ENCODE results near the gene SSH3.
A peak's percentile ranks its signal among the peaks of the same experiment; 100 is the strongest.

The SSH3 gene

GRCh38 chr11:67345920-67346819, 42.8 kb downstream of the SSH3 start:
- DNase-seq: no peak

DNA sequence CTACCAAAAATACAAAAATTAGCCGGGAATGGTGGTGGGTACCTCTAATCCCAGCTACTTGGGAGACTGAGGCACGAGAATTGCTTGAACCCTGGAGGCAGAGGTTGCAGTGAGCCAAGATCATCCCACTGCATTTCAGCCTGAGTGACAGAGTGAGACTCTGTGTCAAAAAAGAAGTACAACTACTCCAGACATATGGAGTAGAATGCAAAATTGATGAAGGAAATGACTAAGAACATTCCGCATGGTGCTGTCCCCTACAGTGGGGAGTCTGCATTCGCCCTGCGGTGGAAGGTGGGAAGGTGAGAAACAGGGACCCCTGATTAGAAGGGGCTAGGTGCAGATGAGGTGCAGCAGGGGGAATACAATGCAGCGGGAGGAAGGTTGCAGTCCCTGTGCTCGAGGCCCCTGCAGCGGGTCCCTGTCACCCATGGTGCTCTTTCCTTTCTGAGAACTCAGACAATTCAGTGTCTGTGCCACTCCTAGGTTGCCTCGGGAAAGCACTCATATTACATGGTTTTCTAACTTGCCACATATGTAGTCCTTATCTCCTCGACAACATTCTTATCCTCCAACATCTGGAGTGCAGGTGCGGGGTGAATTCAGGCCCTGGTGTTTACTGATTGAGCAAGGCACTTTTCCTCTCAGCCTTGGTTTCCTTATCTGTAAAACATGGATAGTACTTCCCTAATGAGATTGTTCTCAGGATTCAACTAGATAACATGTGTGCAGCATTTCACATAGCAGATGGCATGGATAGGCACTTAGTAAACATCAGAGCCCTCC, 44.8 kb downstream of the SSH3 start:
- DNase-seq: no peak

DNA sequence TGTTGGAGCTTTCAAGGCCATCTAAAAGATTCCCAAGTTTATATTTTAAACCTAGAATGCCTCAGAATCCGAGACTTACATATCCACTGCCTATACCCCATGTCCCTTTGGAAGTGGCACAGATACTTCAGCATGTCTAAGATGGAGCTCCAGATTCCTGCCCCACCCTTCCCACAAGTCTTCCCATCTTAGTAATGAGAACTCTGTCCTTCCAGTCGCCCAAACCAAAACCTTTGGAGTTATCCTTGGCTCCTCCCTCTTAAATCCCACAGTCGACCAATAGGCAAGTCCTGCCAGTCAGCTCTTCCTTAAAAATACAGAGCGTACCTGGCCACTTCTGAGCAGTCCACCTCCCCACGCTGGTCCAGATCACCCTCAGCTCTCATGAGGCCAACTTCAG, 45.7 kb downstream of the SSH3 start:
- no peak for DNase-seq

DNA sequence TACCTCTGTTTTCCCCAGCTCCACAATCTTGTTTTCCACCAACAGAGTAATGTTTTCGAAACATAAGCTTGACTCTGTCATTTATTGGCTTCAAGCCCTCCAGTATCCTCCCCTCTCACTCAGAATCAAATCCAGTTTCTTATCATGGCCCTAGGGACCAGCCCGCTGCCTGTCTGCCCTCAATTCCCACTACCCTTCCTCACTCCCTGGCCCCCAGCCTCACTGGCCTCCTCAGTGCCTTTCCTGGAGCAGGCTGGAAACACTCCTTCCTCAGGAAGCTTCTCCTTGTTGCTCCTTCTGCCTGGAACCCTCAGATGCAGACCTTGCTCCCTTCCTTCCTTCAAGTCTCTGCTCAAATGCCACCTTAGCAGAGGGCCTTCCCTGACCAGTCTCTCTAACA, 46.1 kb downstream of the SSH3 start:
- DNase-seq: no peak

GRCh38 chr11:67349928-67350465, 46.7 kb downstream of the SSH3 start:
- no peak for DNase-seq

- DNase-seq: peak; percentile 48
Observed at GRCh38 chr11:67351275-67352005, 48.1 kb downstream of the SSH3 start.

DNA sequence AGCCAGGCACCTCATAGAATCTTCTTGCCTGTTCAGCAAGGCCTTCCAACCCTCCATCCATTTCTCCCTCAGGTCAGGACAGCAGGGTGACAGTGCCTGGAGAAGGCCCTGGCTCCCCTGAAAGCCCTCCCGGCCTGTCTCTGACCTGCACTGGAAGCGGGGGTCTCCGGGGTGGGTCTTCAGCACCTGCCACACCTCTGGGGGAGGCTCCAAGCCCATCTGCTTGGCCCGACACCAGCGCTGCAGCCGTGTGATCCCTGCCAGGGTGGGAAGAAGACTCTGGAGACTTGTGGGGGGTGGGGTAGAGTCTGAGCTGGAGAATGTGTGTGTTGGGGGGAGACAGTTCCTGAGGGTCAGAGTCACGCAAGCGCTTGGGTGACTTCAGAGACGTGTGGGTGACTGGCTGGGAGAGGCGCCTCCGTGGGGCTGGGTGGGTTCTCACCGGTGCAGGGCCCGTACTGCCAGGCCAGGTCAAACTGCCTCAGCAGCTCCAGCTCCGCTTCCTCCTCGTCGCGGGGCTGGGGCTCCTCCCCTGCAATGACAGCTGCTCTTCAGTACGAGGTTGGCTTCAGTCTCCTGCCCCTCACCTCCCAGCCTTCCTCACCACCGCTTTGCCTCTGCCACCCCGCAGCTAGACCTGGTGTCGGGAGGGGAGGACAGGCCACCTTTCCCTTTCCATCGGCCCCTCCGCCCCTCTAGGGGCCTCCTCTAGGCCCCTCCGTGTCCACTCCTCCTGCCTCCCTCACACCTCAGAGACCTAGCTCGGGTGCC, 49.4 kb downstream of the SSH3 start:
- no peak for DNase-seq

DNA sequence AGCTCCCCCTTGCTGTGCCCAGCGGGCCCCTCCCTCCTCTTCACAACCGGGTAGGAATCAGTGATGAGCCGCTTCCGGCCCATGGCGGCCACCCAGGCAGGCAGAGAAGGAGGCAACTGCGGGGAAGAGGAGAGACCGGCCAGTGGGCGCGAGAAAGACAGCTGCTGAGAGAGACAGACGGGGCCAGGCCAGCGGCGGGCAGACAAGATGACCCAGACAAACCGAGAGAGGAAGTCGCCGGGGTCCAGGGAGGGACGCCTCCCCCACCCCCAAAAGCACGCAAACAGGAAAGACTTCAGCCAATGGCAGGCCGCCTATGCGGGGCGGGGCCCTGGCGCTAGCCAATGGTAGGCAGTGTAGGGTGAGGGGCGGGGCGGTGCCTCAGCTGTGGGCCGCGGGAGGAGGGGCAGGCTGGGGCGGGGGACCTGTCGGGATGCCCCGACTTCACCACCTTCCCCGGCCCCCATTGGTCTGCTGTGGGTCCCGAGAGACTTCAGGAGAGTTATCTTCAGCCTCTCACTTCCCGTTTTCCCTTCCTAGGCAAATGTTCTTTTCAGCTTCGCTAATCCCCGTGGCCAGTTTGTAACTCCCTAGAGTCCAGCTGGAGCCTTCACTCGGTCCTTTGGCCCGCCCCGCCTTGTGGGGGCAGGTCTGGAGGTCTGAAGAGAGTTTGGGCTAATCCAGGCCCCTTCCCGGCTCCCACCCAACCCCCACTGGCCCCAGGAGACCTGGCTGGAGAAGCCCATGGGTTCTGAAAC, 50.2 kb downstream of the SSH3 start, which contains the start of gene POLD4:
Gene POLD4, minus strand, starts transcription at position 230 of the 758 bp plus-strand sequence. Its CDS starts 147 bp downstream, at position 83.
- DNase-seq: peak; percentile 97

- DNase-seq: peak; percentile 12
Observed at GRCh38 chr11:67354075-67355022, 51.0 kb downstream of the SSH3 start.

DNA sequence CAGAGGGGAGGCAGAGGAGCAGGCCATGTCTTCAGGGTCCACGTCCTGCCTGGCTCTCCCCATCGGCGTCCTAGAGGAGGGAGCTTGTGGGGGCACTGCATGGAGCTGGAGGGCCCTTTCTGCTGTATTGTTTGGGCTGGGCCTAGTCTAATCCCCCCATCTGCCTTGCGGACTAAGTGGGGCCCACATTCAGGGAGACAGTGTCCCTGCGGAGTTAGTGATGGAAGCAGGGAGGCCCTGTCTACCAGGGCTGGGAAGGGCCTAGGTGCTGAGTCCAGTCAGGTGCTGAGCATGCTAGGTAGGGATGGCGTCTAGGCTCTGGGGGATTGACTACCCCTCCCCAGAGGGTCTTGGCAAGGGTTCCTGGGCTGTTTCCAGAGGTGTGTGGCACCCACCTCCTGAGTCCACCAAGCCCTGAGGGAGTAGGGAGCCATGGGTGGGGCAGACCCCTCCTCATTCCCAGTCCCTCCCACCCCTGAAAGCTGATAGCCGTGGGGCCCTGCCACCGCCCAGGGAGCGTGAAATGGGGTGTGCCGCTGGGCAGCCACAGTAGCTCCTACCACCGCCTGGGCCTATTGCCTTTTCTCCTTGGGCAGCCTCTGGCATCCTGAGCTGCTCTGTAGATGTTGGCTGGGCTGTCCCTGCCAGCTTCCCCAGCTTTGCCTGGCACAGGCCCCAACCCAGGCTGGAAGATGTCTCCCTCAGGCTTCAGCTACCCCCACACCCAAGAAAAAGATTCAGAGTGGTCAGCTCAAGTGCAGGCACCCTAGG, 51.9 kb downstream of the SSH3 start:
- DNase-seq: peak; percentile 9

DNA sequence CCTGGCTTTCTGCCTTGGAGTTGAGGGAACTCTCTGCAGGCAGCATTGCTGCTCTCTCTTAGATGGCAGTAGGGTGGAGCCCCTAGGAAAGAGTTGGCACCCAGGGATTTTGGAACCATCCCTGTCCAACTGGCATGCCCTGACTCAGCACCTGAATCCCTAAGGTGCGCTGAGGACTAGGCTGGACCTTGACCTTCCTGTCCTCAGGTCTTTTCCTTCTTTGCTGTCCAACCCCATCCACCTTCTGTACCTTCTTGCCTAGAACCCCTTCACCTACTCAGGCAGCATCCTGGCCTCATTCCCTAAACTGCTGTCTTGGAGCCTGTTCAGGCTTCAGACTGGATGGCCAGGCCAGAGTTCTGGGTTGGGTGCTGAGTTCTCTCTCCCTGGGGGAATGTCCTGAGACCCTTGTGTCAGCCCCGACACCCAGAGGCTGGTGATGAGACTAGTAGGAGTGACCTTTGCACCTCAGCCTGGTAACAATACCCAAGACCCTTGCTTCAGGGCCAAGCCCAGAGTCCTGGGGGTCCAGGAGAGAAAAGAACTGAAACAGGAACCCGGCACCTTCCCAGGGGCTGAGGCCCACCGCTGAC, 52.6 kb downstream of the SSH3 start:
- peak; percentile 5 for DNase-seq

DNA sequence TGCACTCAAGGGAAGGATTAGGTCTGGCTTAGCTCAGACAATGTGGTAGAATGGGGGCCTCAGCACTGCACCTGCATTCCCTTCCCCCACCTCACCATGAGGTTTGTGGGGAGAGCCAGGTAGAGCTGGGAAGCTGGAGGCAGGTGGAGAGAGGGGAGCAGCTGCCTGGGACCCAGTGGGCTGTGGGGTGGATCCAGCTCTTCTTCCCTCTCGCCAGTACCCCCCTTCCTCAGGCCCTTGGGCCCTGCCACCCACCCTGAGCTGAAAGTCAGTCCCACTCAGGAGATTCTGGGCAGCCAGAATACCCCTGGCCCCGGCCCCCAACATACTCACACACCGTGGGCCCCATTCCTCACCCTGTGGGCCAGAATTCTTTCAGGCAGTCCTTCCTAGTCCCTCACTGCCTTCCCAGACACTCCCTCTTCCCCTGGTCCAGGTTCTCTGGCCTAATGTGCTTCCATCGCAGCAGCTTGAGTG, 53.1 kb downstream of the SSH3 start:
- DNase-seq: no peak

DNA sequence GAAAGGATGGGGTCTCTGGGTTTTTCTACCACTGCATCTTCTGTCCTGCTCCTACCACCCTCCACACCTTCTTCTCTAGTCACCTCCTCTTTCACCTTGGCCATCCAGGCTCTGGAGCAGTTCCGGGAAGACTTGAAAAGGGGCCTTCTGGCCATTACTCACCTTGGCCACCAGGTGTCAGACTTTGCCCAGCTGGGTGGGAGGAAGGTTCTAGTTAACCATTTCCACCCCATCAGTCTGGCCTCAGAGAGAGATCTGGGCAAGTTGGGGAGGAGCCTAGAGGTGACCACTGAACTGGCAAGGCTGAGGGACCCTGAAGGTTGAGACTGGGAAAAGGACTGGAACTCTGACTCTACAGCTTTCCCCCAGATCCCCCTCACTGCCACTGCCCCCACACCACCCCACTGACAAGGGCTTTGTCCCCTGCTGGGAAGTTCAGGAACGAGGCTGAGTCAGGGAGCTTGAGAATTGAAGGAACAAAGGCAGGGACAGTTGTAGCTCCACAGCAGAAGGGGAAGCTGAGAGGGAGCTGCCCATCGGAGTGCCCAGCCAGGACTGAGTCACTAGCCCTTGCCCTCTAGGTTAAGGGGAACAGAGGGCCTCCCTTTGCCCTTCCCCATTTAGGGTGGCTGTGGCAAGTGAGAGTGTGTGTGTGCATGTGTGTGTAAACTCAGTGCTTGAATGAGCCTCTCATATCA, 53.7 kb downstream of the SSH3 start:
- DNase-seq: peak; percentile 63

- DNase-seq: peak; percentile 4
Observed at GRCh38 chr11:67357831-67358670, 54.7 kb downstream of the SSH3 start.
